HG03439 (cell line): ENCODE data around the gene TNRC18.
"Not testable (repeated sequence)": the region's sequence is repeated elsewhere in the genome, so short reads cannot be mapped to it uniquely, and the experiment has no call there.

ENCODE experiments used
- ATAC-seq: cut with Tn5 transposase; IDR thresholded peaks from one replicate; pipeline ENCODE4 v1.9.1; 2021; ENCODE audit warnings: mild to moderate bottlenecking, moderate library complexity; ENCODE audit not compliant: unreplicated experiment

TNRC18 gene

DNA sequence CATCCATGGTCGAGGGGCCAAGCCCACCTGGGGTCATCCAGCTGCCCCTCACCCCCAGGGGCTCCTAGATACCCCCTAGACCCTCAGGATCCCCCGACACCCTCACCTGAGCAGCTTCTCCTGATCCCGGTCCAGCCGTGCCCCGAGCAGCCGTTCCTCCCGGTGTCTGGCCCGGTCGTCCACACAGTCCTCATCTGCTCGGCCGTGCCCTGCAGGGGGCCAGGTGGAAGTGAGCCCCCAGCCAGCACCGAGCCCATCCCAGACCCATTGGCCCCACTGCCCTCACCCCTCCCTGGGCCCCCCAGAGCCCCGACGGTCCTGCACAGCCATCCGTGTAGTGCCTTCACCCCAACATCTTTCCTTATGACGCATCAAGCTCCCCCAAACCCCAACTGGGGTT lies 45.8 kb downstream of the TNRC18 start:
- no peak for ATAC-seq

DNA sequence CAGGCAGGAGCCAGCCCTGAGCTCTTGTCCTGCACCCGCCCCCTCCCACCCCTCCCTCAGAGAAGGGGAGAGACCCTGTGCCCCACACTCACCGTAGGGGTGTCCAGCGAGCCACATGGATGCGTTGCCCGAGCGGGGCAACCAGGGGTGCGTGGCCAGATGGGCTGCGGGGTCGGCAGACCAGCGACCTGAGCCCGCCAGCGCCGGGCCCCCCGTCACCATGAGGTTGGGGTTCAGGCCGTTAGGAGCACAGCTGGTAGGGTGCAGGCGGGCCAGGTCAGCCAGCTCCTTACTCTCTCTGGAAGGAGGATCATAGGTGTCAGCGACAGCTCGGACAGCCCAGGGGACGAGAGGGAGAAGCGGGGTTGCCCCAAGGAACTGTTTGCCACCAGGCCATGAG lies 46.4 kb downstream of the TNRC18 start:
- ATAC-seq = no peak

DNA sequence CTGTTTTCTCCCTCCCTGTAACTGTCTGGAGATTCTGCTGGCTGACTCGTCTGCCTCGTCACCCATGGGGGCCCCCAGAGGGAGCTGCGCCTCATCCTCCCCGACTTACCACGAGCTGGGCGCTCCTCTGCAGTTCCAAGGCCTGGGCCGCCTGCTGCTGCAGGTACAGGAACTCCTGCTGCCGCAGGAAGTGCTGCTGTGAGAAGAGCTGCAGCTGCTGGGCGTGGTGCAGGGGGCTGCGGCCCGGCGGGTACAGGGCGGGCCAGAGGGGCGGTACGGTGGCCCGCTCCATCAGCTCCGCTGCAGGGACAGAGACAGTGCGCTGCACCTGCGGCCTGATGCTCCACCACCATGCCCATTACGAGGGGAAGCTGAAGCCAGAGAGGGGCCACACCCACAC lies 47.7 kb downstream of the TNRC18 start:
- ATAC-seq = no peak

DNA sequence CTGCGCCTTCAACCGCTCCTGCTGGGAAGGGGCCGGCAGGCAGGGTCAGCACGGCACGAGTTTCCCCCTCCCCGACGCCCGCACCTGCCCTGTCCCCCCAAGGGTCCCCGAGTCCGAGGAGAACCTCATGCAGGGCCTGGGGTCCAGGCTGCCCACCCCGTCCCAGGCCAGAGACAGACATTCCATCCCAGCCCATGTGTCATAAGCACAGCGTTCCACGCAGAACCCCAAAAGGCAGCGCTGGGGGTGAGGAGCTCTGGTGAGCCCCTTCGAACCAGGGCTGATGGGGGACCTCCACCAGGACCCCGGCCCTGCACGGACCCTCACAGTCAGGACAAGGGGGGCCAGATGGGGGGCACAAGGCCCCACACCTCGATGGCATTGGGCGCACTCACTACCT lies 49.2 kb downstream of the TNRC18 start:
- ATAC-seq = no peak

DNA sequence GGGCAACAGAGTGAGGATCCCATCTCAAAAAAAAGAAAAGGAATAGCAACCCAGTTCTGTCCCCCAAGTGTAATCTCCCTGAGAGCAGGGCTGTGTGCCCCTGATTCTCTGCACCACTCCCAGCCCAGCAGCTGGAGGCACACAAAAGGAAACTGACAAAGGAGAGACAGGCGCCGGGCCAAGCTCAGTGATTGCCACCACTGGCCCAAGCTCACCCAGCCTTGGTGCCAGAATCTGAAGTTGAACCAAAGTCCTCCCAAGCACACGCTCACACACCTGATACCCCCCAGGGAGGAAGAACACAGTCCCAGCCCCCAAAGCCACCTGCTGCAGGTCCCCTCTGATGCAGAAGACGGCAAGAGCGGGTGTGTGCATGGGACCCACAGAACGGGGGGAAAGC lies 50.3 kb downstream of the TNRC18 start:
- no peak for ATAC-seq

DNA sequence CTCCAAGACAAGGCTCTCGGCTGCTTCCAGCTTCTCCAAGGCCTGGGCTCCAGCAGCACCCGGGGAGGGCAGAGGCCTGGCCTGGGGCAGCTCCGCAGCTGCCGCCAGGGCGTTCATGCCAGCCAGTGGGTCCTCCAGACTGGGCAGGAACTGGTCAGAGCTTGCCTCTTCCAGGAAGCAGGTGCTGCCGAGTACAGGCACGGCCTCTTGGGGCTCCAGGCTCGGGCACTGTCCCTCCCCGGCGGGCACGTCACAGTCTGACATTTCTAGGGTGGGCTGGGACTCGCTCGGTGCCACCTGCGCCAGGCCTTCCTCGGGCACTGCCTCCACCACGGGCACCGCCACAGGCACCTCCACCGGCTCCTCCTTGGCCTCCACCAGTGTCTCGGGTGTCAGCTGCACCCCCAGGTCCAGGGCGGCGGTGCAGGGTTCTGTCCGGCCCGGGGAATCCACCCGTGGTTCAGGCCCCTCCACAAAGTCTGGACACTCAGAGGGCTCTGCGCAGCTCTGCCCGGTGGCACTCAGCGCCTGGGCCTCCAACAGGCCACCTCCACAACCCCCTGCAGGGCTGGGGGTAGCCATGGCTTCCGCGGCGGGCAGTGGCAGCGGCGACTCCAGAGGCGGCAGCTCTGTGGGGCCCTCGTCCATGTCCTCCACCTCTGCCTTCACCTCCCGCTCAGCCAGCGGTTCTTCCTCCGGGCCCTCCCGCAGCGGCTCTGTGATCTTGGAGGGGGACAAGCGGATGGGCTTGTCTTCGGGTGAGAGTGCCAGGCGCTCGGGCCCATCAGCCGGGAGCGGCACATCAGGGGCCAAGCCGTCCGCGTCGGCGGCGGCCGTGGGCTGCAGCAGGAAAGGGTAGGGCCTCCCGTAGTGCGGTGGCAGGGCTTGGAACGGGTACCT lies 52.9 kb downstream of the TNRC18 start:
- no peak for ATAC-seq

DNA sequence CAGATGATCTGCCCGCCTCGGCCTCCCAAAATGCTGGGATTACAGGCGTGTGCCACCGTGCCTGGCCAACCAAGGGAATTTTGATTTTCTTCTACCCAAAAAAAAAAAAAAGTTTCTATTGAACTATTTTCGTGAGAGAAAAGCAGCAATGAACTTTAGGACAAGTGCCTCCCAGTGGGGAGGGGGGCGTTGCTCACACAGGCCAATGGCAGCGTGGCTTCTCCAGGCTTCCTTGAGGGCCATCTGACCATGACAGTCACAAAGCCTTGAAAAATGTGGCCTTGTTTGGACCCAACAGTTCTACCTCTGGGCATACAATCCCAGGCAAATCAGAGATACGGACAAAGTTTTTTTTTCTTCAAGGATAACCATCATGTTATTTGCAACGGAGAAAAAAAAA lies 56.0 kb downstream of the TNRC18 start:
- no peak for ATAC-seq

DNA sequence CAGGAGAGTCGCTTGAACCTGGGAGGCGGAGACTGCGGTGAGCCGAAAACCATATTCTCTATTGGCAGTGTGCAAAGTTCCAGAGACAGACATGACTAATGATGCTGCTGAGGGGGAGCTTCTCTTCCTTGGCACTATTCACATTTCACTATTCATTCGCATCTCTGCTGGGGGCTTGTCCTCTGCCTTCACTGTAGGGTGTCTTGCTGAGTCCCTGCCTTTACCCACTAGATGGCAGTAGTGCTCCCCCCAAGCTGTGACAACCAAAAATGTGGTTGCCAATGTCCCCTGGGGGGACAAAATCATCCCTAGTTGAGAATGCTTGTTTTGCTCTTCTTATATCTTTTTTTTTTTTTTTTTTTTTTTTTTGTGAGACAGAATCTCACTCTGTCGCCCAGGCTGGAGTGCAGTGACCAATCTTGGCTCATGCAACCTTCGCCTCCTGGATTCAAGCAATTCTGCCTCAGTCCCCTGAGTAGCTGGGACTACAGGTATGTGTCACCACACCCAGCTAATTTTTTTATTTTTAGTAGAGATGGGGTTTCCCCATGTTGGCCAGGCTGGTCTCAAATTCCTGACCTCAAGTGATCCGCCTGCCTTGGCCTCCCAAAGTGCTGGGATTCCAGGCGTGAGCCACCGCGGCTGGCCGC lies 57.5 kb downstream of the TNRC18 start:
- peak; percentile 66 for ATAC-seq

DNA sequence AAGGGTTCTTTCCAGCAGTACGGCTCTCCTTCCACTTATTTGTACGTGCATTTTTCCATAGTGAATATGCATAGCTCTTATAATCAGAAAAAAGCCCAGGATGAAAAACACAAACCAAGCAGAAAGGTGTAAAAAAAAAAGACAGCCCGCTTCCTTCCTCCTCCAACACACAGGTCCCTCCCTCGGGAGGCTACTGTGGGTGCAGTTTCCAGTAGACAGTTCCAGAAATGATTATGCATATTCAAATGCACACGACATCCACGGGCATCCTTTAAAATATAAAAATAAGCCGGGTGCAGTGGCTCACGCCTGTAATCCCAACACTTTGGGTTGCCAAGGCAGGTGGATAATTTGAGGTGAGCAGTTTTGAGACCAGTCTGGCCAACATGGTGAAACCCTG lies 59.9 kb downstream of the TNRC18 start:
- no peak for ATAC-seq

DNA sequence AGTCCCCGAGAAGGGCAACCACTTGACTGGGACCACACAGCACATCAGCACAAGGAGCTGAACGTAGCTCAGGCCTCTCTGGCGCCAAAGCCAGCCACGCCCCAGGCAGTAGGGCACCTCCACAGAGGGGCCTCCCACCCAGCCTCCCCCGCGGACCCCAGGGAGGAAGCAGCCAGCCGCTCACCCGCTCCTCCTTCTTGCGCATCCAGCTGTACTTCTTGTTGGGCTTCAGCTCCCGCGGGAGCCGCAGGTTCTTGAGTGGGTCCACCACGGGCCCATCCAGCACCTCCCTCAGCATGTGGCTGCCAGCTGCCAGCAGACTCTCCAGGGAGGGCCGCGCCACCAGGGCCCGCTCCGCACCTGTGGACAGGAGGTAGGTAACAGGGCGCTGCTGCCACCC lies 61.2 kb downstream of the TNRC18 start:
- no peak for ATAC-seq

DNA sequence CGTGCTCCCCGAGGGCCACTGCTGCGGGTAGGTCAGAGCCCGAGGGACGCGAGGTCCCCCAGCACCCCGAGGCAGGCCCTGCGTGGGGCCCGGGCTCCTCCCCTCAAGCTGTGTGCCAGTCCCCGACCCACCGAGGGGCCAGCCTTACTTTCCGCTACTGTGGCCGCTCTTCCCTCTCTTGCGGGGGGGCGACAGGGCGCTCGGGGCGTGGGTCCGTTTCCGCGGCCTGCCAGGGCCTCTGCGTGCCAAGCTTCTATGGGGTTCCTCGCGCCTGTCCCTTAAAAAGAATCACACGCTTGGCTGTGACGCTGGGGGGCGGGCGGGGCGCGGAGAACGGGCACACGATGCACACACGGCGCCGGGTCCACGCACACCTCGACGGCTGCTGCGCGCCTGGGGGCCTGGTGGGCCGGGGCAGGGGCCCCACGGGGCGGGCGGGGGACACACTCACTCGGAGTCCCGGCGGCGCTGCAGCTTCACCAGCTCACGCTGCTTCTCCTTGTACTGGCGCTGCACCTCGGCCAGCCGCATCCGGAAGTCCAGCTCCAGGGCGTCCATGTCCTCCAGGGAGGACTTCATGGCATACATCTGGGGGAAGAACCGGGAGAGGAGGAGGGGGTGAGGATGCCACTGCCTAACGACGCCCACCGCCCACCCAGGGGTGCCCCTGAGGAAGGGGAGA lies 62.0 kb downstream of the TNRC18 start:
- no peak for ATAC-seq

DNA sequence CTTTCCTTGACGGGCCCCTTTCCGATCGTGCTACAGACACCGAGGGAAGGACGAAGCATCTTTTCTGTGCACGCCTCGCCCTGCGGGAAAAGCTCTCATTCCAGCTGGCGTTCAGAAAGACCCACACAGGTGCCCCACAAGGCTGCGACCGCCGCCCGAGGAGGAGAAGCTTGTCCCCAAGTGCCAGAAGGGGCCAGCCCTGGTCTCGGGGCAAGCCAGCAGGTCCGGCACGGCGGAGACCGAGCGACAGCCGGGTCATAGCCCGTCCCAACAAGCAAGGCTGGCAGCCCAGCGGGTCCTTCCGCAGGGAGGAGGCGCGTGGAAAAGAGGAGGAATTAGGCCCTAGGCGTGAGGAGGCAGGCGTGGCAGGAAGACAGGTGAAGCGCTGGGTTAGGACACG lies 62.7 kb downstream of the TNRC18 start:
- no peak for ATAC-seq

DNA sequence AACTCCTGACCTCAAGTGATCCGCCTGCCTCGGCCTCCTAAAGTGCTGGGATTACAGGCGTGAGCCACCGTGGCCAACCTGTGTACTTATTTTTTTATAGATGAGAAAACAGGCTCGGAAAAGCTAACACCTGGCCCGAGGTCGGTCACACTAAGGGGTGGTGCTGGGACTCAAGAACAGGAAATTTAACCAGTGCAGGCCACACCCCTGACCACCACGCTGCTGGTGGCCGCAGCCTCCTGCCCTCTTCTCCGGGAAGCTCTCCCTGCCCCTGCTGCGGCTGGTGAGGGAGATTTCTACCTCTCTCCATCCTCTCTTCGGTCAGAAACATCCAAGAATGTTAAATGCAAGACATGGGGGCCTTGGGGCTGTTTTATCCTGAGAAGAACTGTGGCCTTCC lies 63.2 kb downstream of the TNRC18 start:
- no peak for ATAC-seq

DNA sequence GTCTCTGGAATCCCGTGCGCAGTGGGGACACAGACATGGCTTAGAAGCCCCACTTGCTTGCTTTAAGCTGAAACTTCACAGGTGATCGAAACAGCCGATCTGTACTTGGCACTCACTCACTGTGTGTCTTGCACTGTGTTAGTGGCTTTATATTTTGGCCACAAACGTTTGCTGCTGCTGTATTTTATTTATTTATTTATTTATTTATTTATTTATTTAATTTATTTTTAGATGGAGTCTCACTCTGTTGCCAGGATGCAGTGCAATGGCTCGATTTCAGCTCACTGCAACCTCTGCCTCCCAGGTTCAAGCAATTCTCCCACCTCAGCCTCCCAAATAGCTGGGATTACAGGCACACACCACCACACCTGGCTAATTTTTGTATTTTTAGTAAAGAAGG lies 63.6 kb downstream of the TNRC18 start:
- ATAC-seq = not testable (repeated sequence)

DNA sequence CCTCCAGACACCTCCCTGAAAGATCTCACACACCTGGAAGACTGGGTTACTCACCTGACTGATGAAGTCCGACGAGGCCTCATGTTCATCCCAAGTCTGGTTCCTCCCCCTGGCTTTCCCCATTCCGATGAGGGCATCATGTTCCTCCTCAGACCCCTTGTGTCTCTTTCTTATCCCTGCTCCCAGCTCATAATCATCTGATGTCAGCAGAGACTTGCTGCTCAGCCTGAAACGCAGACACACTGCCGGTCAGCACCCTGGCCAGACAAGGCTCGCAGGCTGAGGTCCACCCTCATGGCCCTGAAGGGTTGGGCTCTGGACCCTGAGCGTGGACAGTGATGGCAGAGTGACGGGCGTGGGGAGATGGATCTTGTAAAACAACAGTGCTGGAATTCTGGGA lies 64.3 kb downstream of the TNRC18 start:
- ATAC-seq = no peak

DNA sequence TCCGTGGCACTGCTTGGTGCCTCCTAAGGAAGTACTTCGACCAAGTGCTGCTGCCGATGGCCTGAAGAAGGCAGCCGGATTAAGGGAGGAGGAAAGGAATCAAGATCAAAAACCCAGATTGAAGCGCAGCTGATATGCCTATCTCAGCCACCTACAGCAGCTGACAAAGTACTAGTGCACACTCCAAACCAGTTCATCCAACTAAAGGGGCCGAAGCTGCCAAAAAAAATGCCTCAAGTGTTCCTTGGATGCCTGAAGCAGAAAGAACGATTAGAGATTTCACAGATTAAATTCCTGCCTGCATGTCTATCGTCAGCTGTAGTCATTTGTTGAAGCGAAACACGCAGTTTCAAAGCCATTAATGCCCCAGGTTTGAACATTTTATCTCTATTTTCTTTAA lies 65.7 kb downstream of the TNRC18 start:
- no peak for ATAC-seq

DNA sequence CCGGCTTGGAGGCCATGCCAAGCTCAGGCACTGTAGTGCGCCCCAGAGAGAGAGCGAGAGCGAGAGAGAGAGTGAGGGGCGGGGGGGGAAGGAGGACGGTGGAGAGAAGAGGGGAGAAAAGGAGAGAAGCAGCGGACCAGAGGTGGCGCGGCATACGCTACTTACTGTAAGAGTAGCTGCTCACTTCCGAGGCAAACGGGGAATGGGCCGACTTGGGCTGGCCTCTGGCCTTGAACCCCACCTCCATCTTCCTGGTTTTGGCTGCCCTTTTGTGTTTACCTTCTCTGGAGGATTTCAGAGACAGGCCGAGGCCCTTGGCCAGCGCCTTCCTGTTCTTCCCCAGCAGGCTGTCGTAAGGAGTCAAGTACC lies 66.9 kb downstream of the TNRC18 start:
- ATAC-seq = no peak

DNA sequence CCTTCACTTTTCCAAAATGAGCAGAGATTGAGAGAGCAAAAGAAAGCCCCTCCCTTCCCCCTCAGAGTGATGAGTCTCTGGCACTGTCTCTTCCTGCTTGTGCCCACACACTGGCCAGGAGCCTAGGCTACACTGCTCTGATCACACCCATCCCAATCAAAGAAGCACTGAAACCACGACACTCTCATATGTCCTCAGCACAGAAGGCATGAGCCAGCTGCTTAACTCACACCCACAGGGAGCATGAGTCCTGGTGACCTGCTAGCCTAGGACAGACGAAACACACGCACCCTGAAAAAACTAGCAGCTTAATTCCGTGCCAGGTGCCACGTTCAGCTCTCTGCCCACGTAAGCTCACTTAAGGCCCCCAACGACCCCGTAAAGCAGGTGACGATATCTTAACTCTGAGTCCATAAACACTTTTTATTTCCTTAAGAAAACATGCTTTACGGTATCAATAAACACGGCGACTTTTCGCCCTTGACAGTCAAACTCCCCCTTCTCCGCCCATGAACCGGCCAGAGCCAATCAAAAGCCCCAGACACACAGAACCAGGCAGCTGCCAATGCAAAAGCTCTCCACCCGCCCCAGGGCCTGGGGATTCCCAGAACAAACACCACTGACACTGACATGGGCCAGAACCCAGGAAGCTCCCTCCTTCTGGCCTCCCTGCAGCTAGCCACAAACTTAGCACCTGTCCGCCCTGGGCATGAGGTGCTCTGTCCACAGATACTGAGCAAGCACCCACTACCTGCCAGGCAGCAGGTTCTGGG lies 69.0 kb downstream of the TNRC18 start:
- no peak for ATAC-seq

DNA sequence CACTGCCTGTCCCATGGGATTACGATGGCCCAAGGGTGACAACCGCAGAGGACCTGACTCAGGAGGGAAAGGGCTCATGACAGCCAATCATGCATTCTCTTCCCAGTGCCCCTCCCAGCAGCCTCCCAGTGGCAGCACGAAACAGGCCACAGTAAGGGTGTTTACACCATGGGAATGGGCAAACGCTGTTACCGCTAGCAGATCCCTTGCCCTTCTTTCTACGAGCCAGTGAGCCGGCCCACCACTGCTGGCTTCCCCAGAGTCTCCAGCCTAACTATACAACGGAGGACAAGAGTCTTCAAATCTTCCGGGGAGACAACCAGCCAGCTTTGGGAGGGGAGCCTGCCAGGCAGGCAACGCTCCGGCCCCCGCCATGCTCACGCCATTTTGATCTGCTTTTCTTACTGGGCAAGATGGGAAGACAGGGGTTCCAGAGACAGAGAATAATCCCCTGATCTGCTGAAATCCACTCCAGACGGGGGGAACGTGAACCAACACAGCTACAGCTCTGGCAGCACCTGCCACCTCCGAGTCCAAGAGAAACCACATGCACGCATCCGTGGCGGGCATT lies 71.1 kb downstream of the TNRC18 start:
- no peak for ATAC-seq

DNA sequence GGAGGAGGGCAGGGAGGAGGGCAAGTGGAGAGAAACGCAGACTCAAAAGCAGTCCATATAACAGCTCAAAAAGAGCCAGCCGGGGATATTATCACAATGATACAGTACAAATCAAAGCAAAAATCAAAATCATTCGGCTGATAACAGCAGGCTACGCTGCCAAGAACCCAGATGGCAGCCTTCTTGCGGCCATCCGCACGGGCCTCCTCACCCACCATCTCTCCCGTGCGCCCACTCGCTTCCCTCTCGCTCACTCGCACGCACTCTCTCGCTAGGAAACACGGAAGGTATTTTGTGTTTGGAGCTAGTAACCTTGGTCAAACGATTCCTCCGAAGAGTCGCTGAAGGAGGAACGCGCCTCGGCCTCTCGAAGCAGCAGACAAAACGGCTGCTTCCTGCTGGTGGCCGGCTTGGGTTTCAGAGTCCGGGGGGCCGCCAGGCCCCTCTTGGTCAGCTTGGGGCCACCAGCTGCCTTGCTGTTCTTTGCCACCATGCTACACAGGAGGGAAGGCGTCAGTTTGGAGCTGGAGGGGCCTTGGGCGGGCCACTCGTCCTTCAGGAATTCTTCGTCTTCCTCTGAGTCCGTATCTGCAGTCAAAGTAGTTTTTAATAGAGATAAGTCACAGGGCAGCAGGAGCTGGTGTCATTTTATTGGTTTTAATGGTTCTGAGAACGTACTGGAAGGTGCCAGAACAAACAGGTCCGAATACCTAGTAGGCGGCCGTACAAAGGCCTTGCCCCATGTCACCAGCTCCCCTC lies 71.9 kb downstream of the TNRC18 start:
- ATAC-seq = no peak
